Right lobe of liver (tissue), 4 donors: ENCODE results near the gene ITSN1.

Source experiments
- POLR2A ChIP-seq: fragments of 450-650 bp; IDR thresholded peaks from one replicate; pipeline ENCODE4 v1.6.1; 2017; ENCODE audit warnings: antibody characterized with exemption, mild to moderate bottlenecking
- TF ChIP-seq, protein P1 (sequence below), 4 donors: fragments of 200-600 bp in 3 of 4; fragments of 450-650 bp in 1 of 4; IDR thresholded peaks; one replicate each; pipeline versions ENCODE4 v1.5.1 to v1.8.0; 2016 to 2022; ENCODE audit warnings: antibody characterized with exemption in 4 of 4, mild to moderate bottlenecking in 2 of 4
- donor health status: DM: no; HTN: no; CAD: no.
- donor health status: DM: no; HTN: no; CAD: no.
- donor health status: DM: no; HTN: yes; CAD: no.

- TF ChIP-seq, protein P1, sequence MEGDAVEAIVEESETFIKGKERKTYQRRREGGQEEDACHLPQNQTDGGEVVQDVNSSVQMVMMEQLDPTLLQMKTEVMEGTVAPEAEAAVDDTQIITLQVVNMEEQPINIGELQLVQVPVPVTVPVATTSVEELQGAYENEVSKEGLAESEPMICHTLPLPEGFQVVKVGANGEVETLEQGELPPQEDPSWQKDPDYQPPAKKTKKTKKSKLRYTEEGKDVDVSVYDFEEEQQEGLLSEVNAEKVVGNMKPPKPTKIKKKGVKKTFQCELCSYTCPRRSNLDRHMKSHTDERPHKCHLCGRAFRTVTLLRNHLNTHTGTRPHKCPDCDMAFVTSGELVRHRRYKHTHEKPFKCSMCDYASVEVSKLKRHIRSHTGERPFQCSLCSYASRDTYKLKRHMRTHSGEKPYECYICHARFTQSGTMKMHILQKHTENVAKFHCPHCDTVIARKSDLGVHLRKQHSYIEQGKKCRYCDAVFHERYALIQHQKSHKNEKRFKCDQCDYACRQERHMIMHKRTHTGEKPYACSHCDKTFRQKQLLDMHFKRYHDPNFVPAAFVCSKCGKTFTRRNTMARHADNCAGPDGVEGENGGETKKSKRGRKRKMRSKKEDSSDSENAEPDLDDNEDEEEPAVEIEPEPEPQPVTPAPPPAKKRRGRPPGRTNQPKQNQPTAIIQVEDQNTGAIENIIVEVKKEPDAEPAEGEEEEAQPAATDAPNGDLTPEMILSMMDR (IDR thresholded peaks at IDR 0.05): no peak
- no peak for TF ChIP-seq POLR2A
These were observed 97.4 kb downstream of the ITSN1 start for GRCh38 chr21:33739701-33740100.
